BE2C (cell line): Measurements from ENCODE around the gene FAM118A.

Source experiments
- DNase-seq: peaks from one replicate; pipeline ENCODE4 v3.0.0-alpha.2; 2020
- H3K27me3 ChIP-seq: fragments of 250-450 bp; sonication (Bioruptor Pico); 2 replicates; pipeline ENCODE4 v1.5.1; 2020; ENCODE audit warnings: mild to moderate bottlenecking
- H3K36me3 ChIP-seq: fragments of 250-450 bp; sonication (Bioruptor Pico); 2 replicates; pipeline ENCODE4 v1.5.1; 2020; ENCODE audit warnings: mild to moderate bottlenecking
- H3K4me1 ChIP-seq: fragments of 250-450 bp; sonication (Bioruptor Pico); 2 replicates; pipeline ENCODE4 v1.5.1; 2020
- H3K4me3 ChIP-seq: 2 replicates; pipeline ENCODE4 v1.5.1; 2011; ENCODE audit warnings: low read depth, low read length
- H3K9me3 ChIP-seq: fragments of 250-450 bp; sonication (Bioruptor Pico); 2 replicates; pipeline ENCODE4 v1.5.1; 2020
- CTCF ChIP-seq: IDR thresholded peaks from 2 replicates; pipeline ENCODE4 v1.5.1; 2012; ENCODE audit warnings: mild to moderate bottlenecking, low read depth, low read length

FAM118A gene

DNA sequence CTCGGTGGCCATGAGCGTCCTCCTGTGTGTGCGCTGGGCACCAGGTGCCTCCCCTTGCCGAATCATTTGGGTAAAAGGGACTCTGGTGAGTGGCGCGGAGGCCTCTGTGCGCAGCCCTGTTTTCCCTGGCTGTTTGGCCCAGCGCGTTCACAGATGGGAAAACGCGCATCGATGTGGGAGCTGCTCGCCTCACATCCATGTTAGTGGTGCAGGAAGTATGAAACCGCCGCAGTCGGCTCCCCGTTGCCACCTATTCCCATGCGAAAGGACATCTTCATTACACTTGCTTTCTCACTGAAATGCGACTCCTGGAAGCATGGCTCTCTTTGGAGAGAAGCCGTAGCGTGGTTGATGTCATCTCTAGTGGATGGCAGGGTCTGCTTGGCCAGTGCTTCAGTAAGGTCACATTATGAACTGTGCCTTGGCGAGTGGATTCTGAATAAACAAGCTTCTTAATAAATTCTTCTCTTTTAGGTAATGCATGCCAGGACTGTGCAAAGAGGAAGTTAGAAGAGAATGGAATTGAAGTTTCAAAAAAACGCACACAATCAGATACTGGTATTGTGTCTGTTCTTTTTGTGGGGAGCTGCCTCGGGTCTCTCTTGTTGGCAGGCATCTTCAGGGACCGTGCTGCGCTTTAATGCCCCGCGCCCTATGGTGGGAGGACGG is 26.3 kb downstream of the FAM118A start:
- no peaks in the 10 kb centered on the region for H3K9me3 ChIP-seq
- no peaks in the 10 kb centered on the region for H3K4me1 ChIP-seq
- H3K27me3 ChIP-seq = no peaks in the 10 kb centered on the region
- DNase-seq = no peak
- no peak for TF ChIP-seq CTCF
- no peak overlapping the region for H3K4me3 ChIP-seq
- H3K36me3 ChIP-seq = peaks cover 71% of the 10 kb centered on the region

DNA sequence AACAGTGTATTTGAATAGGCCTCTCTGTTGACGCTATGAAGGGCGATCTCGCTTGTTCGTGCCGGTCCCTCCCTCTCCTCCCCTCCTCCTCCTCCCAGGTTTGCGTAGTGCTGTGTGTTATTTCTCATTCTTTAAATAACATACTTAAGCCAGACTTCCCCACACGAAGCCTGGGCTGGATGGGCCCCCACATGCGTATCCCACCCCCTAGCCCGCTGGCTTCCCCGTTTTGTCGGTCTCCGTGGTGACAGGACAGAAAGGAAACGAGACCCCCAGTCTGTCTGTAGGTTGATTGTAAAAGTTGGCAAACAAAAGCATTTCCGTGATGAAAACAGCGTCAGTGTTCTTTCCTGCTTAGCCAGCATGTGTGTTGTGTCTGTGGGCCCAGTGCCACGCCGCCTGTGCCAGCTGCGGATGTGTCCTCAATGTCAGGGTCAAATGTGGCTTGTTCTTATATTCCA is 27.3 kb downstream of the FAM118A start:
- no peak for DNase-seq
- Histone ChIP-seq H3K27me3 (no peaks in the 10 kb centered on the region), H3K4me1 (no peaks in the 10 kb centered on the region), H3K9me3 (no peaks in the 10 kb centered on the region), H3K4me3 (no peak overlapping the region), H3K36me3 (peaks cover 71% of the 10 kb centered on the region)
- no peak for TF ChIP-seq CTCF

GRCh38 chr22:45337536-45337935 is 27.8 kb downstream of the FAM118A start:
- Histone ChIP-seq H3K36me3 (peaks cover 71% of the 10 kb centered on the region), H3K27me3 (no peaks in the 10 kb centered on the region), H3K4me3 (no peak overlapping the region), H3K4me1 (no peaks in the 10 kb centered on the region), H3K9me3 (no peaks in the 10 kb centered on the region)
- no peak for TF ChIP-seq CTCF
- no peak for DNase-seq

- no peak for DNase-seq
- no peak for TF ChIP-seq CTCF
- Histone ChIP-seq H3K4me1 (no peaks in the 10 kb centered on the region), H3K4me3 (no peak overlapping the region), H3K27me3 (no peaks in the 10 kb centered on the region), H3K9me3 (no peaks in the 10 kb centered on the region), H3K36me3 (peaks cover 70% of the 10 kb centered on the region)
These were observed 29.1 kb downstream of the FAM118A start for GRCh38 chr22:45338795-45339194.

GRCh38 chr22:45340323-45340722 is 30.6 kb downstream of the FAM118A start:
- Histone ChIP-seq H3K4me1 (no peaks in the 10 kb centered on the region), H3K9me3 (no peaks in the 10 kb centered on the region), H3K4me3 (no peak overlapping the region), H3K36me3 (peaks cover 55% of the 10 kb centered on the region), H3K27me3 (no peaks in the 10 kb centered on the region)
- no peak for DNase-seq
- no peak for TF ChIP-seq CTCF

DNA sequence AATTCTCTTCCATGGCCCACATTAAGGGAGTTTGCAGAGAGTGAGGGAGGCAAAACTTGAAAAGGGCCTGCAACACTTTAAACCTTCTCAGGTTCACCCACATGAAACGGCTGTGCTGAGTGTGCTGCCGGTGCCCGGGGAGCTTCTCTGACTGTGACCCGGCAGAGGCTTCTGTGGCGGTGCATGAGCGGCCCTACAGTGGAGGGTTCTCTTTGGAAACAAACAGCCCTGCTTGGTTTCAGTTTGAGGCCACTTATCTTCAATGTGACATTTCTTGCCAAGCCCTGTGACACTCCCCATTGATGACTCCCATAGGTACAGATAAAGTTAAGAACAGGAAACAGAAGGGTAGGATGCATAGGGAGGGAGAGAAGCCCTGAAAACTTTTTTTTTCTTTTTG is 31.8 kb downstream of the FAM118A start:
- DNase-seq = no peak
- Histone ChIP-seq H3K36me3 (peaks cover 44% of the 10 kb centered on the region), H3K27me3 (no peaks in the 10 kb centered on the region), H3K9me3 (no peaks in the 10 kb centered on the region), H3K4me1 (no peaks in the 10 kb centered on the region), H3K4me3 (no peak overlapping the region)
- no peak for TF ChIP-seq CTCF
